Mesendoderm (in vitro differentiated cells): Measurements from ENCODE around the gene DNAH8.

Source experiments
- DNase-seq: peaks from one replicate; pipeline ENCODE4 v3.0.0; 2013
- H2AK5ac ChIP-seq: 2 replicates; pipeline ENCODE4 v1.6.1; 2013; ENCODE audit warnings: low read length, inconsistent platforms
- H2BK120ac ChIP-seq: 2 replicates; pipeline ENCODE4 v1.6.1; 2013; ENCODE audit warnings: low read depth, mild to moderate bottlenecking, low read length, moderate library complexity, mixed read lengths
- H2BK15ac ChIP-seq: replicated peaks from 2 replicates; pipeline ENCODE4 v1.6.1; 2013; ENCODE audit warnings: low read depth, mild to moderate bottlenecking, moderate library complexity
- H2BK5ac ChIP-seq: 2 replicates; pipeline ENCODE4 v1.6.1; 2013; ENCODE audit warnings: low read length, inconsistent platforms
- H3K18ac ChIP-seq: 2 replicates; pipeline ENCODE4 v1.6.1; 2013; ENCODE audit warnings: mild to moderate bottlenecking, low read length, mixed read lengths
- H3K23ac ChIP-seq: one replicate; pipeline ENCODE4 v1.6.1; 2013; ENCODE audit warnings: low read length
- H3K27ac ChIP-seq: 2 replicates; pipeline ENCODE4 v1.5.1; 2013; ENCODE audit warnings: low read depth, mild to moderate bottlenecking, inconsistent platforms, low read length, moderate library complexity
- H3K27me3 ChIP-seq: 2 replicates; pipeline ENCODE4 v1.6.1; 2013; ENCODE audit warnings: low read length, control low read depth, mild to moderate bottlenecking, inconsistent platforms; ENCODE audit not compliant: insufficient read depth, poor library complexity
- H3K36me3 ChIP-seq: 2 replicates; pipeline ENCODE4 v1.6.1; 2013; ENCODE audit warnings: low read length, inconsistent platforms; ENCODE audit not compliant: control insufficient read depth, insufficient read depth
- H3K4ac ChIP-seq: one replicate; pipeline ENCODE4 v1.6.1; 2013; ENCODE audit warnings: low read depth, mild to moderate bottlenecking, low read length, moderate library complexity
- H3K4me1 ChIP-seq: 2 replicates; pipeline ENCODE4 v1.6.1; 2013; ENCODE audit warnings: low read depth, low read length, inconsistent platforms; ENCODE audit not compliant: control insufficient read depth
- H3K4me2 ChIP-seq: 2 replicates; pipeline ENCODE4 v1.6.1; 2013; ENCODE audit warnings: low read length
- H3K4me3 ChIP-seq: 2 replicates; pipeline ENCODE4 v1.5.1; 2013; ENCODE audit warnings: mild to moderate bottlenecking, low read length
- H3K56ac ChIP-seq: one replicate; pipeline ENCODE4 v1.6.1; 2013; ENCODE audit warnings: low read length
- H3K79me1 ChIP-seq: 2 replicates; pipeline ENCODE4 v1.6.1; 2013; ENCODE audit warnings: low read length, inconsistent platforms
- H3K79me2 ChIP-seq: 2 replicates; pipeline ENCODE4 v1.6.1; 2013; ENCODE audit warnings: mild to moderate bottlenecking, low read length; ENCODE audit not compliant: control insufficient read depth, insufficient read depth
- H3K9ac ChIP-seq: 2 replicates; pipeline ENCODE4 v1.6.1; 2013; ENCODE audit warnings: low read length, inconsistent platforms
- H4K5ac ChIP-seq: one replicate; pipeline ENCODE4 v1.6.1; 2013; ENCODE audit warnings: low read length
- H4K8ac ChIP-seq: one replicate; pipeline ENCODE4 v1.6.1; 2013; ENCODE audit warnings: low read depth, mild to moderate bottlenecking, control low read depth, low read length, moderate library complexity
- WGBS: extraction: QIAGEN DNeasy Blood & Tissue Kit; methylation state at CpG from one replicate; pipeline ENCODE4 v1.1.7; 2013; ENCODE audit warnings: low lambda C conversion rate, missing lambda C conversion rate; ENCODE audit not compliant: insufficient coverage; ENCODE audit errors: extremely low coverage; 5-methylcytosine and 5-hydroxymethylcytosine counted together

The DNAH8 gene

DNA sequence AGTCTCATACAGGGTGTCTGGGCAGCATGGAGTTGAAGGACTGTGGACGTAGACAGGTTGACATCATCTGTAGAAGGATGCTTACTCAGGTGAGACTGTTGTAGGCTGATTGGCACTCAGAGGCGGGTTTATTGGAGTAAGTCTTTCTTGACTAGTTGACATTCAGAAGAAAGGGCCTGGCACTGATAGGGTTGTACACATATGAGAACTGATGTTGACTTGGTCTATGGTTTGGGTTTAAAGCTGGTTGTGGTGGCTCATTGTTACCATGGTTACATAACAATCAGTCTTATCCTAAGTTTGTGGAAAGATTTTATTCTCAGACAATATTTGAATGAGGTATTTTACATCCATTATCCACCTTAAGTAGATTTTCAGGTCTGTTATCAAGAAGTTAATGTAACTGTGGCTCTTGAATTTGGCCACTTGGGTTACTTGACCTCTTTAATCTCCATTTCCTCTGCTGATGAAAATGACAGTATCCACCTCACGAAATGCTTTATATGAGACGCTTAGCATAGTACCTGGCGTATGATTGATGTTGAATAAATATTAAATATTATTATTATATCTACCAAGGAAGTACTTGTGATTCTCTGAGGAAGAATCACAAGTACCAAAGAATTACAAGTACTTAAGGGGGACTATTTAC lies 109.3 kb downstream of the DNAH8 start:
- no peak overlapping the region for H2BK120ac ChIP-seq
- no peak overlapping the region for H3K18ac ChIP-seq
- no peak overlapping the region for H2BK5ac ChIP-seq
- no peak for DNase-seq
- no peak overlapping the region for H4K8ac ChIP-seq
- H3K4me2 ChIP-seq: no peak overlapping the region
- H3K27ac ChIP-seq: no peak overlapping the region
- no peak overlapping the region for H3K4ac ChIP-seq
- H3K56ac ChIP-seq: no peak overlapping the region
- H2AK5ac ChIP-seq: no peak overlapping the region
- no peak overlapping the region for H3K4me3 ChIP-seq
- H2BK15ac ChIP-seq: no peak overlapping the region
- H3K36me3 ChIP-seq: no peaks in the 10 kb centered on the region
- H3K23ac ChIP-seq: no peak overlapping the region
- no peaks in the 10 kb centered on the region for H3K79me2 ChIP-seq
- H3K4me1 ChIP-seq: no peaks in the 10 kb centered on the region
- no peak overlapping the region for H3K9ac ChIP-seq
- H4K5ac ChIP-seq: no peak overlapping the region
- H3K27me3 ChIP-seq: no peaks in the 10 kb centered on the region
- WGBS: no CpG with 5 or more reads among the region's 5 CpGs
- H3K79me1 ChIP-seq: no peaks in the 10 kb centered on the region

DNA sequence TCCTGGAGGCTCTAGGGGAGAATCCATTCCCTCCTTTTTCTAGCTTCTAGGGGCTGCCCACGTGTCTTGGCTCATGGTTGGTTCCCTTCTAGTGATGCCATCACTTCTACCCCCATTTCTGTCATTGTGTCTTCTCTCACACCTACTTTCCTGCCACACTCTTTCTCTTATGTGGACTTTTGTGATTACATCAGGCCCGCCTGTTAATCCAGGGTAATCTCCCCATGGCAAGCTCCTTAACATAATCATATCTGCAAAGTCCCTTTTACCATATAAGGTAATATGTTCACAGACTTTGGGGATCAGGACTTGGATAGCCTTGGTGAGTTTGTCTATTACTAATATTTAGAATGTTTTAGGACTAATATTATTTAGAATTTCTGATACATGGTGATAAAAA lies 111.9 kb downstream of the DNAH8 start:
- Histone ChIP-seq H3K27ac (no peak overlapping the region), H3K27me3 (no peaks in the 10 kb centered on the region), H2AK5ac (no peak overlapping the region), H3K23ac (no peak overlapping the region), H3K4ac (no peak overlapping the region), H3K4me2 (no peak overlapping the region), H2BK120ac (no peak overlapping the region), H2BK5ac (no peak overlapping the region), H3K9ac (no peak overlapping the region), H3K36me3 (no peaks in the 10 kb centered on the region), H3K18ac (no peak overlapping the region), H4K5ac (no peak overlapping the region), H4K8ac (no peak overlapping the region), H3K79me2 (no peaks in the 10 kb centered on the region), H3K4me3 (no peak overlapping the region), H3K79me1 (no peaks in the 10 kb centered on the region), H3K56ac (no peak overlapping the region), H2BK15ac (no peak overlapping the region), H3K4me1 (no peaks in the 10 kb centered on the region)
- WGBS: no CpG with 5 or more reads among the region's 2 CpGs
- no peak for DNase-seq

DNA sequence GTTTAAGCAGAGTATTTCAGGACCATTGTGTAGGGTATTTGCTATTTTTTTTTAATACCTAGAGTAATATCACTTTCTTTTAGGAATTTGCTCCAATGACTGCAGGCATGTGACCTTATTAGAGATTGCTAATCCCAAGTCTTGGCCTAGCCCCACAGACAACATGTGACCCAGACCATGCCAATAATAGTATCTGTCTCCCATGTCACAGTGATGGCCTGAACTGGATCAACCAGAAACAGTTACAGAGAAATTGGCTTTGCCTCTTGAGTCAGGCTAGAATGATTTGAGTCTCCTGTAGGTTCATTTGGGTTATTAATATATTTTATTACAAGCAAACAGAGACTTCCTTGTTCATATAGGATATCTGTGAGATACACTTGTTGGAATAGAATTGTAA lies 116.8 kb downstream of the DNAH8 start:
- Histone ChIP-seq H3K56ac (no peak overlapping the region), H4K8ac (no peak overlapping the region), H3K4ac (no peak overlapping the region), H2BK120ac (no peak overlapping the region), H3K27me3 (no peaks in the 10 kb centered on the region), H2BK15ac (no peak overlapping the region), H3K79me2 (no peaks in the 10 kb centered on the region), H4K5ac (no peak overlapping the region), H3K79me1 (no peaks in the 10 kb centered on the region), H3K27ac (no peak overlapping the region), H3K9ac (no peak overlapping the region), H3K18ac (no peak overlapping the region), H3K4me3 (no peak overlapping the region), H2BK5ac (no peak overlapping the region), H3K4me2 (no peak overlapping the region), H3K23ac (no peak overlapping the region), H2AK5ac (no peak overlapping the region), H3K4me1 (no peaks in the 10 kb centered on the region), H3K36me3 (no peaks in the 10 kb centered on the region)
- DNase-seq: no peak

DNA sequence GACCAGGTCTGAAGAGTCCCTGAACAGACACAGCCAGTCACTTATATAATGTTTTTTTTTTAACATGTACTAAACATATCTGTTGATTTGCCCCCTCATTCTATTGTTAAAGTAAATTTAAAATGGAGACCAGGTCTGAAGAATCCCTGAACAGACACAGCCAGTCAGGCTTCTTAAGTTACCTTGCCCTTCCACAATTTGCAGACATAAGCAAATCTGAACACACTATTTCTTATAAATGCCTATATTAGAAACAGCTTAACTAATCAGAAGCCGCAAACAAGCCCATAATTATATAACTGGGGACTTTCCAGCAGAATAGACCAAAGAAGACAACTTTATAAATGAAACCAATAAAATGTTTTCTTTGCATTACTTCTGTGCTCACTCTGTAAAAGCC lies 118.2 kb downstream of the DNAH8 start:
- no peak overlapping the region for H3K18ac ChIP-seq
- no peaks in the 10 kb centered on the region for H3K27me3 ChIP-seq
- H4K8ac ChIP-seq: no peak overlapping the region
- H3K4me3 ChIP-seq: no peak overlapping the region
- no peak overlapping the region for H3K23ac ChIP-seq
- H3K56ac ChIP-seq: no peak overlapping the region
- no peak overlapping the region for H3K9ac ChIP-seq
- no peaks in the 10 kb centered on the region for H3K79me2 ChIP-seq
- H3K4me1 ChIP-seq: no peaks in the 10 kb centered on the region
- no peaks in the 10 kb centered on the region for H3K36me3 ChIP-seq
- H2AK5ac ChIP-seq: no peak overlapping the region
- H3K79me1 ChIP-seq: no peaks in the 10 kb centered on the region
- no peak overlapping the region for H2BK120ac ChIP-seq
- no peak overlapping the region for H3K4me2 ChIP-seq
- no peak for DNase-seq
- no peak overlapping the region for H2BK5ac ChIP-seq
- H2BK15ac ChIP-seq: no peak overlapping the region
- H3K27ac ChIP-seq: no peak overlapping the region
- WGBS: no CpG with 5 or more reads among the region's 1 CpG
- H4K5ac ChIP-seq: no peak overlapping the region
- H3K4ac ChIP-seq: no peak overlapping the region

DNA sequence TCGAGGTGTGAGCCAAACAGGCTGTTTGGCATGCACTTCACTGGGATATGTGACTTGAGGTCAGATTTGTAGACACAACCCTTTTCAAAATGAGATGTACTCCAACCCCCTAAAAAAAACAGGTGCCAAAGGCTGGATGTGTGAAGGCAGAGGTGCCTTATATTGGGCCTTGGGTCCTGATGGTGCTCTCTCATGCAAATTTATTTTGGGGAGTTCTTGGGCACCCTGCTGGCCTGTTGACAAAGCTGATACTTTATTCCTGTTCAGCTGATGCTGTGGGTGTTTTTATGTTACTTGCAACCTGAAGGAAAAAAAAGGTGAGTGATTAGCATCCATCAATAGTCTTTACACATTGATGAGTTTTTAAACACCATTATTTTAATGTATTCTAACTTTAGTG lies 121.5 kb downstream of the DNAH8 start:
- Histone ChIP-seq H2BK15ac (no peak overlapping the region), H3K9ac (no peak overlapping the region), H3K4me3 (no peak overlapping the region), H3K27me3 (no peaks in the 10 kb centered on the region), H2BK120ac (no peak overlapping the region), H3K27ac (no peak overlapping the region), H3K79me2 (no peaks in the 10 kb centered on the region), H4K8ac (no peak overlapping the region), H3K56ac (no peak overlapping the region), H3K23ac (no peak overlapping the region), H3K4me1 (no peaks in the 10 kb centered on the region), H2AK5ac (no peak overlapping the region), H2BK5ac (no peak overlapping the region), H3K4me2 (no peak overlapping the region), H4K5ac (no peak overlapping the region), H3K4ac (no peak overlapping the region), H3K36me3 (no peaks in the 10 kb centered on the region), H3K18ac (no peak overlapping the region), H3K79me1 (no peaks in the 10 kb centered on the region)
- WGBS: no CpG with 5 or more reads among the region's 1 CpG
- no peak for DNase-seq

DNA sequence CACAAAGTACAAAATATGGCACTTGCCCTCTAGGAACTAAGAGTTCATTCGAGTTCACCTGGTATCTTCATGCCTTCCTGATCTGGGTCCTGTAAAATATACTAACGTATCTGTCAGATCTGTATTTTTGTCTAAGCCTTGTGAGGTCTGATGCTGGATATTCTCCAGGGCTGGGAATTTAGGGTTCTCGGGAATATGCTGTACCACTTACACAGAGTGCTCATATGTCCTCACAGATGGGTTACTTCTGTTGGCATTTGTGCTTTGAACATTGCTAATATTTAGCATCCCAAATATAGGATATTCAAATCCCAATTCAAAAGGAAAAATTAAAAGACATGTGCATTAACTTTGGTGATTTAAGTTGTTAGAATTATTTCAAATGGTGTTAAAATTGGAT lies 122.0 kb downstream of the DNAH8 start:
- H2BK5ac ChIP-seq: no peak overlapping the region
- no CpG with 5 or more reads among the region's 3 CpGs for WGBS
- H2AK5ac ChIP-seq: no peak overlapping the region
- no peaks in the 10 kb centered on the region for H3K36me3 ChIP-seq
- H4K5ac ChIP-seq: no peak overlapping the region
- no peak overlapping the region for H3K18ac ChIP-seq
- no peaks in the 10 kb centered on the region for H3K79me1 ChIP-seq
- H3K9ac ChIP-seq: no peak overlapping the region
- H3K27ac ChIP-seq: no peak overlapping the region
- no peaks in the 10 kb centered on the region for H3K79me2 ChIP-seq
- no peak for DNase-seq
- H4K8ac ChIP-seq: no peak overlapping the region
- H2BK15ac ChIP-seq: no peak overlapping the region
- no peak overlapping the region for H3K4me2 ChIP-seq
- no peak overlapping the region for H2BK120ac ChIP-seq
- H3K4me3 ChIP-seq: no peak overlapping the region
- no peak overlapping the region for H3K23ac ChIP-seq
- no peak overlapping the region for H3K56ac ChIP-seq
- H3K4me1 ChIP-seq: no peaks in the 10 kb centered on the region
- H3K4ac ChIP-seq: no peak overlapping the region
- no peaks in the 10 kb centered on the region for H3K27me3 ChIP-seq
